NCI-H774 (cell line): ENCODE measurements around the gene CCNK.

Source experiments
- DNase-seq: peaks from one replicate; lab custom pipeline; 2025; lab: John Stamatoyannopoulos, UW

CCNK gene

GRCh38 chr14:99552572-99553216 is 71.5 kb downstream of the CCNK start:
- DNase-seq = no peak

GRCh38 chr14:99554184-99554583 is 73.0 kb downstream of the CCNK start:
- no peak for DNase-seq

GRCh38 chr14:99554757-99555531 is 73.7 kb downstream of the CCNK start:
- no peak for DNase-seq

GRCh38 chr14:99556134-99556791 is 75.1 kb downstream of the CCNK start:
- no peak for DNase-seq

- no peak for DNase-seq
Observed at GRCh38 chr14:99559286-99559990, 78.2 kb downstream of the CCNK start.

GRCh38 chr14:99560403-99560802 is 79.2 kb downstream of the CCNK start:
- DNase-seq = no peak

GRCh38 chr14:99560922-99561683 is 79.9 kb downstream of the CCNK start:
- peak; percentile 71 for DNase-seq

GRCh38 chr14:99561864-99562263 is 80.7 kb downstream of the CCNK start:
- peak; percentile 54 for DNase-seq
